T-helper 17 cell (primary cell): ENCODE data around the gene KRT86. TPM values are rescaled to one million over a fixed set of nuclear protein-coding genes. Genes with fewer than 3 reads are reported as not detected.
"Not testable (repeated sequence)": the region's sequence is repeated elsewhere in the genome, so short reads cannot be mapped to it uniquely, and the experiment has no call there.

Source experiments
- ATAC-seq: fragments of 150-1000 bp; cut with Tn5 transposase; 2 replicates; pipeline ENCODE4 v1.10.0; 2021; ENCODE audit warnings: mild to moderate bottlenecking, moderate library complexity
- DNase-seq, 3 donors: peaks; one replicate each; pipeline versions ENCODE4 v3.0.0 to v3.0.0-alpha.2; 2020 to 2021
- H3K9me3 ChIP-seq: one replicate; pipeline ENCODE4 v1.7.0; 2013; ENCODE audit warnings: low read length, mild to moderate bottlenecking; ENCODE audit not compliant: control insufficient read depth, poor library complexity, severe bottlenecking
- H3K27ac Mint-ChIP-seq: one replicate; pipeline ENCODE4 v1.8.0; 2022; ENCODE audit warnings: mild to moderate bottlenecking, moderate library complexity, mixed read lengths
- H3K27me3 Mint-ChIP-seq: one replicate; pipeline ENCODE4 v1.8.0; 2022; ENCODE audit warnings: mixed read lengths
- H3K36me3 Mint-ChIP-seq: one replicate; pipeline ENCODE4 v1.8.0; 2022; ENCODE audit warnings: low read depth, mixed read lengths
- H3K4me1 Mint-ChIP-seq: one replicate; pipeline ENCODE4 v1.8.0; 2022; ENCODE audit warnings: mild to moderate bottlenecking, mixed read lengths
- H3K4me3 Mint-ChIP-seq: one replicate; pipeline ENCODE4 v1.8.0; 2022; ENCODE audit warnings: mild to moderate bottlenecking, moderate library complexity, mixed read lengths
- total RNA-seq, 4 donors: library from RNA in 2 of 4; stranded (reverse) in 2 of 4; gene quantifications; one replicate each; pipeline ENCODE4 v1.2.3 and lab custom pipeline; 2022 to 2026

Gene KRT86
- total RNA-seq, 2 donors from 2014 or later: 0.21 TPM; not detected in 1

DNA sequence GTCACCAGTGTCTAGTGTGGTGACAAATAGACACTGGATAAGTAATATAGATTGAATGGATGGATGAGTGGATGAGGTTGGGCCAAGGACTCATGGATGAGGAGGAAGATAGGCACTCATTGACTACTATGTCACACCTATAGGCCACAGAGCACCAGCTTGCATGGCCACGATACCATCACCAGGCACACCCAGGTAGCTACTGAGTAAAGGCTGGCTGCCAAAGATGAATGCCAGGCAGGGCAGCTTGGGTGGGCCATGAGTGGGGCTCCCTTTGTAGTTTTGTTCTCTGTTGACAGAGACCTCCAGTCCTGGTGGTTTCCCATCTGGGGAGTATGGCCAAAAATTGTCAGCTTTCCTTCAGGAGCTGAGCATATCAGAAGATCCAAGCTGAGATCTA, 57.9 kb downstream of the KRT86 start:
- no peak for ATAC-seq
- Mint-ChIP-seq H3K36me3 (peaks cover 4% of the 10 kb centered on the region), H3K4me3 (no peak overlapping the region), H3K27ac (no peak overlapping the region), H3K27me3 (peaks cover 38% of the 10 kb centered on the region), H3K4me1 (peaks cover 6% of the 10 kb centered on the region)
- H3K9me3 ChIP-seq: no peaks in the 10 kb centered on the region
- no peak for DNase-seq

DNA sequence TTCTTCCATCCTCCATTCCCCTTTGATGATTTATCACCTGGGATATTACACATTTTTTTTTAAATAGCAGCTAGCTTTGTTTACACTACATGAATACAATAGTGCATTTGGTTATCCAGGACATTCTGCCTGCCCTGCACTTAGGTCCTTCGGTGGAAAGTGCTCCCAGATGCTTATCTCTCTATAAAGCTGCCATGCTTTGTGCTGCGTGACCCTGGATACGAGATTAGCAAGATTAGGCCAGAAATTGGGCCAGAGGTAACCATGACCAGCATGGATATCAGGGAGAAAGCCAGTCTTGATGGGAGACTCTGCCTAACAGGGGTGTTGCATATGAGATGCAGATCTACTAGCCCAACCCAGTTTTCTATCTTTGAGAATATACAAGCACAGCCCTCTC, 58.9 kb downstream of the KRT86 start:
- DNase-seq: no peak
- no peak for ATAC-seq
- Mint-ChIP-seq H3K27me3 (peaks cover 47% of the 10 kb centered on the region), H3K4me3 (no peak overlapping the region), H3K27ac (no peak overlapping the region), H3K4me1 (peaks cover 2% of the 10 kb centered on the region), H3K36me3 (peaks cover 4% of the 10 kb centered on the region)
- H3K9me3 ChIP-seq: no peaks in the 10 kb centered on the region

DNA sequence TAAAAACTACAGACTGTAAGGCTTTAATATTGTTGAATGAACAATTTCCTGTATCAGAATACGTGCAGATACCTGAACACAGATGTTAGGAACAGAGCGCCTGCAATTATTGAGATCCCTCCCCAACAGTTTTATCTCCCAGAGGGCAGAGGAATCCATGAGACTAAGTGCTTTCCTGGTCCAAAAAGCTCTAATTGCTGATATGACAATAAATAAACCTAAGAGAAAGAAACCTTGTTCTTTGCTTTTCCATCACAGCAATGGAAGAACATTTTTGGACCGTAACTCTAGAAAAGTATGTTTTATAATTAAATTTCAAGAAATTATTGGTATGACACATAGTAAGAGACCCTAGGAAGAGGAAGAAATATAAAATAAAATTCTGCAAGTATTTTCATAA, 59.7 kb downstream of the KRT86 start:
- Mint-ChIP-seq H3K27ac (no peak overlapping the region), H3K27me3 (peaks cover 49% of the 10 kb centered on the region), H3K4me3 (no peak overlapping the region), H3K36me3 (peaks cover 9% of the 10 kb centered on the region), H3K4me1 (peaks cover 2% of the 10 kb centered on the region)
- ATAC-seq (no peak), DNase-seq (no peak)
- H3K9me3 ChIP-seq: no peaks in the 10 kb centered on the region

DNA sequence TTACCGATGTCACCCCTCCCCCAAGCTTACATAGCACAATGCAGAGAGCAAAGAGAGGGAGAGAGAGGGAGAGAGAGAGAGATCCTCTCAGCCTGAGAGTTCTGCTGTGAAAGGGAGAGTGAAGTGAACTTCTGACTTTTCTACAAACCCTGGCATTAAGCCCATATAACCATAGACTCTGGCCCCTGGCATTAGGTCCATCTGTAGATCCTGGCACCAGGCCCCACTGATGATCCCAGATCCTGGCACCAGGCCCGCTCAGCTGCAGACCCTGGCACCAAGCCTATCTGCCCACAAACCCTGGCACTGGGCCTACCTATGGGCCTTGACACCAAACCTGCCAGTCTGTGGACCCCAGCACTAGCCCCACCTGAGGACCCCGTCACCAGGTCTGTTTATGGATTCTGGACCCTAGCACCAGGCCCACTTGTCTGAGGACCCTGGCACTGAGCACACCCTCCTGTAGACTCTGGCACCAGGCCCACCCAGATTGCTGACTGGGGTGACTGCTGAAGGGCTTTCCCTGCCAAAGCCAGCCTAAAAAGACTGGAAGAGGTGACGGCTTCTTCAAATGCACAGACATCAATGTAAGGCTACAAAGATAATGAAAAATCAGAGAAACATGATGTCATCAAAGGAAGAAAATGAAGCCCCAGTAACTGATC, 61.3 kb downstream of the KRT86 start:
- peaks cover 9% of the 10 kb centered on the region for H3K36me3 Mint-ChIP-seq
- peaks cover 3% of the 10 kb centered on the region for H3K4me1 Mint-ChIP-seq
- DNase-seq (no peak), ATAC-seq (no peak)
- no peak overlapping the region for H3K27ac Mint-ChIP-seq
- H3K4me3 Mint-ChIP-seq: no peak overlapping the region
- peaks cover 47% of the 10 kb centered on the region for H3K27me3 Mint-ChIP-seq
- H3K9me3 ChIP-seq: no peaks in the 10 kb centered on the region

DNA sequence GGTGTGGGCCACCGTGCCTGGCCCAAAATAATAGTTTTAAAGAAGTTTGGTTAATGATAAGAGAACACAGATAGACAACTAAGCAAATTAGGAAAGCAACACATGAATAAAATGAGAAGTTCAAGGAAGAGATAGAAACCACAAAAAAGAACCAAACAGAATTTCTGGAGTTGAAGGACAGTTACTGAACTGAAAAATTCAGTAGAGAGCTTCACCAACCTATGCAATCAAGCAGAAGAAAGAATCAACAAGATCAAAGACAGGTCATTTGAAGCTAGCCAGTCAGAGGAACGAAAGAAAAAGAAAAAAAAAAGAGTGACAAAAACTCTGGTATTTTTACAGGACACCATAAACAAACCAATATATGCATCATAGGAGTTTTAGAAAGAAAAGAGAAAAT, 62.2 kb downstream of the KRT86 start:
- Mint-ChIP-seq H3K4me3 (no peak overlapping the region), H3K36me3 (peaks cover 7% of the 10 kb centered on the region), H3K27ac (no peak overlapping the region), H3K4me1 (peaks cover 3% of the 10 kb centered on the region), H3K27me3 (peaks cover 56% of the 10 kb centered on the region)
- no peak for ATAC-seq
- H3K9me3 ChIP-seq: no peaks in the 10 kb centered on the region
- DNase-seq: no peak

DNA sequence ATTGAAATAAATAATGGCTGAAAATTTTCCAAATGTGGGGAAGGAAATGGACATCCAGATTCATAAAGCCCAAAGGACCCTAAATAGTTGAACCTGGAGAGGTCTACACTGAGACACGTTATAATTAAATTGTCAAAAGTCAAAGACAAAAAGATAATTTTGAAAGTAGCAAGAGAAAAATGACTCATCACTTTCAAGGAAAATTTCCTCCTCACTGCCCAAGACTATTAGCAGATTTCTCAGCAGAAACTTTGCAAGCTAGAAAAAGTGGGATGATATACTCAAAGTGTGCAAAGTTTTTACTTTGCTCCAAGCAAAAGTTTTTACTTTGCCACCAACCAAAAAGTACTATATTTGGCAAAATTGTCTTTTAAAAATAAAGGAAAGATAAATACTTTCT, 62.6 kb downstream of the KRT86 start:
- Mint-ChIP-seq H3K27me3 (peaks cover 56% of the 10 kb centered on the region), H3K27ac (no peak overlapping the region), H3K36me3 (peaks cover 5% of the 10 kb centered on the region), H3K4me1 (peaks cover 3% of the 10 kb centered on the region), H3K4me3 (no peak overlapping the region)
- H3K9me3 ChIP-seq: no peaks in the 10 kb centered on the region
- no peak for ATAC-seq
- DNase-seq: no peak

DNA sequence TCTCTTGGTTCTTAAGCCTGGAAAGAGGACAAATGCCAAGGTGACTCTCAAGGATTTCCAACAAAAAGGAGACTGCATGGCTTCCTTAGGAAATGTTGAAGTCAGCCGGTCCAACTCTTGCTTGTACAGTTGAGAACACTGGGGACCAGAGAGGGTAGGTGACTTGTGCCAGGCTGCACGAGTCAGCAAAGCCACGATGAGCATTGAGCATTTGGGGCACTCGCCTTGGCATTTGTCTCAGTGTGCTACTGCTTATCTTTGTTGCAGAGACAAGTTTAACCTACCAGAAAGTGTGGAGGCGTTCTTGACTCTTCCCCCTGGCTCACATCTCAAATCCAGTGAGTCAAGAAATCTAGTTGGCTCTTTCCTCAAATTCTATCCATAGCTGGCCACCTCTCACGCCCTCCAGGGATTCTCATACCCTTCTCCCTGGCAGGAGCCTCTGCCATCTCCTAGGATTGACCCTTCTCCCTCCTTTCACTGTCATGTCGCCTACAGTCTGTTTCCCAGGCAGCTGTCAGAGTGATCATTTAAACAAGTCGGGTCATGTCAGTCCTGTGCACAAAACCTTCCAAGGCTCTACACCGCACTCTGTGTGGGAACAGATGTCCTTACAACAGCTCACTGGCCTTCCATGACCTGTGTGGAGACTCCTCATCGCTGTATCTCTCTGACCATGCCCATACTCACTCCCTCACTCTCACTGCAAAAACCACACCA, 64.0 kb downstream of the KRT86 start:
- H3K9me3 ChIP-seq: no peaks in the 10 kb centered on the region
- ATAC-seq (no peak), DNase-seq (no peak)
- H3K27ac Mint-ChIP-seq: no peak overlapping the region
- H3K4me1 Mint-ChIP-seq: peaks cover 3% of the 10 kb centered on the region
- H3K36me3 Mint-ChIP-seq: peaks cover 5% of the 10 kb centered on the region
- peaks cover 50% of the 10 kb centered on the region for H3K27me3 Mint-ChIP-seq
- H3K4me3 Mint-ChIP-seq: no peak overlapping the region

DNA sequence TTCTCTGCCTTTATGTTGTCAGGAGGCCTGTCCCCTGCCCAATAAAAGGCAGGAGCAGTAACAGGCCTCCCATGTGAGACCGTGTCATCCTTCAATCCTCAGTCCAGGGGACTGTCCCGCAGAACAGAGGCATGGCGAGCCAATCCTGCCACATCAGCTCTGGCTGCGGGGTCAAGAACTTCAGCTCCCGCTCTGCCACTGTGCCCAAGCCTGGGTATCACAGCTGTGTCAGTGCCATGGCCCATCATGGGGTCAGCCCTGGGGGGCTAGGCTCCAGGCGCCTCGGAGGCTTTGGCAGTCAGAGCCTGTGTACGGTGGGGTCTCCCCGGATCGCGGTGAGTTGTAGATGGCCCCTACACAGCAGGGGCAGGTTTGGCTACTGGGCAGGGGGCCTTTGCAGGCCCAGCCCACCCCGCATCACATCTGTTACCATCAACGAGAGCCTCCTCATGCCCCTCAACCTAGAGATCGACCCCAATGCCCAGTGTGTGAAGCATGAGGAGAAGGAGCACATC, 66.7 kb downstream of the KRT86 start:
- no peak overlapping the region for H3K27ac Mint-ChIP-seq
- peaks cover 41% of the 10 kb centered on the region for H3K27me3 Mint-ChIP-seq
- H3K9me3 ChIP-seq: no peaks in the 10 kb centered on the region
- H3K4me3 Mint-ChIP-seq: no peak overlapping the region
- H3K36me3 Mint-ChIP-seq: peaks cover 7% of the 10 kb centered on the region
- H3K4me1 Mint-ChIP-seq: peaks cover 3% of the 10 kb centered on the region
- no peak for ATAC-seq
- DNase-seq: no peak

DNA sequence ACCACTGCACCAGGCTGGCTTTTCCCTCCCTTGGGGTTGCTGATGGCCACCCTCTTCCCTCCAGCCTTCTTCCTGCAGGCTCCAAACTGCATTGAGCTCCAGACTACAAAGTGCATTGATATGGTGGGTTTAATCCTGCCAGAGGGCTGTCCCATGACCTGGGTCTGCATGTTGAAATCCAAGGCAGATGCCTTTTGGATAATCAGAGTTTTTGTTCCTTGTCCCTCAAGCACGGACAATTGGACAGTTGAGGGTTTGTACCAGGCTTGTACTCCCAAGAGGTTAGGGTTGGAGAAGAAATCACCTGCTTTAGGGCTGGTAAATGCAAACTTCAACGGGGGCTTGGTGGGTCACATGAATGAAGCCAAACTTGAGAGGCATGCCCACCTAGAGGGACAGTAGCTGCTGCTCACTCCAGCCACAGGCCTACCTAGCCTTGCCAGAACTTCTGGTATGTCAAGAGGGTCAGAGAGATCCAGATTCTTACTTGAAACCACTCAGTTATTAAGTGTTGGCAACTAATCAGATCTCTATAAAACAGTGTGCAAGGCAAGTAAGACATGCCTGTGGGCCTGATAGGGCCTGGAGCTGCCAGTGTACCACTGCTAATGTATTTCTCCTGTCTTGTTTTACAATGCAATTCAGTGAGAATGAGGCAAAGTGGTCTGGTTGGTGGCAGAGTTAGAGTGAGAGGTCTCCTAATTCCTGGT, 68.5 kb downstream of the KRT86 start:
- ATAC-seq (no peak), DNase-seq (no peak)
- Mint-ChIP-seq H3K36me3 (peaks cover 7% of the 10 kb centered on the region), H3K27ac (no peak overlapping the region), H3K4me3 (no peak overlapping the region), H3K4me1 (peaks cover 3% of the 10 kb centered on the region), H3K27me3 (peaks cover 38% of the 10 kb centered on the region)
- no peaks in the 10 kb centered on the region for H3K9me3 ChIP-seq

DNA sequence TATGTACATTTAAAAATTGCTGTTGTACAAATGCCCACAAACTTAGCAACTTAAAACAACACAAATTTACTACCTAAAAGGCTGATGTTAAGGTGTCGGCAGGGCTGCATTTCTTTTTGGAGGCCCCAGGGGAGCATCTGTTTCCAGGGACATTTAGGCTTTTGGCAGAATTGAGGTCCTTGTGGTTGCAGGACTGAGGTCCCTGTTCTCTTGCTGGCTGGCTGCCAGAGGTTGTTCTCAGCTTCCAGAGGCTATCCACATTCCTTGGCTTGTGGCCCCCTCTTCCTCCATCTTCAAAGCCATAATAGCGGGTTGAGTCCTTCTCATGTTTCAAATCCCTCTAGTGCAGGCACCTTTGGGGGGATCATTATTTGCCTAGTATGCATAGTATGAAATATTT, 69.1 kb downstream of the KRT86 start:
- Mint-ChIP-seq H3K36me3 (peaks cover 7% of the 10 kb centered on the region), H3K27me3 (peaks cover 39% of the 10 kb centered on the region), H3K4me1 (peaks cover 3% of the 10 kb centered on the region), H3K4me3 (no peak overlapping the region), H3K27ac (no peak overlapping the region)
- DNase-seq: no peak
- ATAC-seq: no peak
- no peaks in the 10 kb centered on the region for H3K9me3 ChIP-seq

DNA sequence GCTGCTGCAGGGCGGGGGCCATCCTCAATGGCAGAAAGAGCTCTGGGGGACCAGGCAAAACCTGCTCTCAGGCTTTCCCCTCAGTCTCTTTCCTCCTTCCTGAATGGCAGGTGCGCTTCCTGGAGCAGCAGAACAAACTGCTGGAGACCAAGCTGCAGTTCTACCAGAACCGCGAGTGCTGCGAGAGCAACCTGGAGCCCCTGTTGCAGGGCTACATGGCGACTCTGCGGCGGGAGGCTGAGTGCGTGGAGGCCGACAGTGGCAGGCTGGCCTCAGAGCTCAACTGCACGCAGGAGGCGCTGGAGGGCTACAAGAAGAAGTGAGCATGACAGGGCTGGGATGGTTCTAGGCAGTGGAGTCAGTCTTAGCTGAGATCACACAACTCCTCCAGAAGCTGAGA, 69.7 kb downstream of the KRT86 start:
- peaks cover 39% of the 10 kb centered on the region for H3K27me3 Mint-ChIP-seq

DNA sequence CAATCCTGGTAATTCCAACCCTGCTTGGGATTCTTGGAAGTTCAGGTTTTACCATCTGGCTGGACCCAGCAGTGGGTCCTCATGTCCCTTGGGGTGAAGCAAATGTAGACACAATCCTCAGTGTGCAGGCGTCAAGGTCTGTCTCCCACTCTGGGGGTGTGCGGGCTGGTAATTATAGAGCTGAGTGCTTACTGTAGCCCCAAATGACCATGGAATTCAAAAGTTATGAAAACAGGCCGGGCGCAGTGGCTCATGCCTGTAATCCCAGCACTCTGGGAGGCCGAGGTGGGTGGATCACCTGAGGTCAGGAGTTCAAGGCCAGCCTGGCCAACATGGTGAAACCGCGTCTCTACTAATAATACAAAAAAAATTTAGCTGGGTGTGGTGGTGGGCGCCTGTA, 70.6 kb downstream of the KRT86 start:
- not testable (repeated sequence) for ATAC-seq
- H3K27me3 Mint-ChIP-seq: peaks cover 35% of the 10 kb centered on the region

More for the DNA sequence above, 69.7 kb downstream of the KRT86 start:
- ATAC-seq: no peak
- no peak overlapping the region for H3K4me3 Mint-ChIP-seq
- peaks cover 4% of the 10 kb centered on the region for H3K36me3 Mint-ChIP-seq
- peak overlapping the region; percentile 65 for H3K27ac Mint-ChIP-seq
- H3K9me3 ChIP-seq: no peaks in the 10 kb centered on the region
- peaks cover 4% of the 10 kb centered on the region for H3K4me1 Mint-ChIP-seq
- DNase-seq: no peak

DNA sequence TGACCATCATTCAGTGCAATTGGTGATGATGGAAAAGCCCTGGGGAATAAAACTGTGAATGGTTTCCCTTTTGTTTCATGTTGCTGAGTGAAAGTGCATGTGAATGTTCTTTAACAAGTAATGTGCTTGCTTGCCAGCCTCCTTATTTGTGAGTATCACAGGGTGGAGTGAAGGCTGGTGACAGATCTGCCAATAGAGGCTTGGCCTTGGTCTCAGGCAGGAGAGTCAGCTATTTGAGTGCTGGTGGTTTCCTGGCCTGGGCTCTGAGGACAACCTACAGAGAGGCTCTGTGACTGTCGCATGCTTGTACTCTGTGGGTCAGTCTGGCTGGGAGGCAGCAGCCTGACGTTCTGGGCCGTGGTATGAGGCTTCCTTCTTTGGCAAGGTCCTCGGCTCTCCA, 72.1 kb downstream of the KRT86 start:
- H3K9me3 ChIP-seq: no peaks in the 10 kb centered on the region
- Mint-ChIP-seq H3K4me3 (no peak overlapping the region), H3K27ac (no peak overlapping the region), H3K4me1 (peaks cover 4% of the 10 kb centered on the region), H3K36me3 (peaks cover 4% of the 10 kb centered on the region), H3K27me3 (peaks cover 34% of the 10 kb centered on the region)
- ATAC-seq (no peak), DNase-seq (no peak)

More for the DNA sequence above, 70.6 kb downstream of the KRT86 start:
- H3K4me1 Mint-ChIP-seq, DNase-seq, H3K36me3 Mint-ChIP-seq, H3K27ac Mint-ChIP-seq, H3K4me3 Mint-ChIP-seq, H3K9me3 ChIP-seq: not testable (repeated sequence)
